ENCODE results near the gene SLC6A8.

GRCh38 chrX:153725832-153726285, 38.1 kb downstream of the SLC6A8 start:
- TF ChIP-seq EGR1 (IDR thresholded peaks at IDR 0.05), result no peak
- no peak for TF ChIP-seq EP300 (IDR thresholded peaks at IDR 0.05; ENCODE audit: borderline replicate concordance)
- TF ChIP-seq REST (IDR thresholded peaks at IDR 0.05; ENCODE audit: low read depth), result no peak
- TF ChIP-seq CEBPB (IDR thresholded peaks at IDR 0.05), result no peak
- no peak for TF ChIP-seq TCF12 (IDR thresholded peaks at IDR 0.05; ENCODE audit: low read depth)
- no peak for TF ChIP-seq YY1 (IDR thresholded peaks at IDR 0.05; ENCODE audit: low read depth)
- TF ChIP-seq CREB1 (IDR thresholded peaks at IDR 0.05; ENCODE audit: low read depth), result no peak
- TF ChIP-seq, protein P1, sequence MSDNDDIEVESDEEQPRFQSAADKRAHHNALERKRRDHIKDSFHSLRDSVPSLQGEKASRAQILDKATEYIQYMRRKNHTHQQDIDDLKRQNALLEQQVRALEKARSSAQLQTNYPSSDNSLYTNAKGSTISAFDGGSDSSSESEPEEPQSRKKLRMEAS (IDR thresholded peaks at IDR 0.05), result no peak
- TF ChIP-seq FOXM1 (IDR thresholded peaks at IDR 0.05; ENCODE audit: borderline replicate concordance, low read depth), result no peak
- TF ChIP-seq RAD21 (IDR thresholded peaks at IDR 0.05; ENCODE audit: low read depth), result no peak

Data from Ishikawa (cell line).